Islet precursor cell (in vitro differentiated cells): Measurements from ENCODE around the gene RAI14.
A peak's percentile ranks its signal among the peaks of the same experiment; 100 is the strongest.

Source experiments
- DNase-seq: peaks from one replicate; pipeline ENCODE4 v3.0.0-alpha.2; 2018

Gene RAI14

GRCh38 chr5:34680896-34681295 is 24.8 kb downstream of the RAI14 start:
- DNase-seq: no peak

- DNase-seq: no peak
Observed at GRCh38 chr5:34682926-34683623, 26.9 kb downstream of the RAI14 start.

- DNase-seq: peak; percentile 93
Observed at GRCh38 chr5:34684281-34684979, 28.3 kb downstream of the RAI14 start.

DNA sequence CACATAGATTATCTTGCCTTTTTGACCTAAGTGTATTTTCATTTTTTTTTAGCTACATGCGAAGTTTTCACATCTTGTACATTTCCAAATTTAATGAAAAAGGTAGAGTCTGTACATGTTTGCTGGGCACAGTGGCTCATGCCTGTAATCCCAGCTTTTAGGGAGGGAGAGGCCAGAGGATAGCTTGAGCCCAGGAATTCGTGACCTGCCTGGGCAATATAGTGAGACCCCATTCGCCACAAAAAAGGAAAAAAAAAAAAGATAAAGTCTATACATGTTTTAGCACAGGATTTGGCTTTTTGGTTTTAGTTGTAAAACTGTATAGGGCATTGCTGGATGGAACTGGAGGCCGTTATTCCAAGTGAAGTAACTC is 28.8 kb downstream of the RAI14 start:
- DNase-seq: no peak

DNA sequence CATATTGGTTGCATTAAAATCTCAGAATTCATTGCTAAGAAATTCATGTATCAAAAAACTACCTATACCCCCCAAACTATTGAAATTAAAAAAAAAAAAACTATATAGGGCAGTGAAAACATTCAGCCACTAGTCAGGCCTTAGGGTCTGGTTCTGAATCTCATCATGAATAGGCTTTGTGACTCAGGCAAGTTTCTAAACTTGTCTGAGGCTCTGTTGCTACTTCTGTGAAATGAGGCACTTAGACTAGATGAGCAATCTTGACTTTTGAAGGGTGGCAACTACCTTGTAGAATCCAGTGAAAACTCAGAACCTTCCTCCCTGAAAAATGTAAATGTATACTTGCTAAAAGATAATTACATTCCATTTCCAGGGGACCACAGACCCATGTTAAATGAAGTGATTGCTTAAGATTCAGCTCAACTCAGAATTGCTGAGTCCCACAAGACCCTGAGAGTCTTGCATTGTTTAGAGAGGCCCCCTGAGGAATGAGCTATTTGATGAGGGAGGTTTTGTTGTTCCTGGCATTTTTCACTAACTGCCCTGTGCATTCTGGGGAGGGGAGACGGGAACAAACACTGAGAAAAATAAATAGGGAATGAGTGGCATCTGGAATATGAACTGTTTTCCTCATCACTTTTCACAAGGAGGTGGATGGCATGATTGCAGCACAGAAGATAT is 29.5 kb downstream of the RAI14 start:
- DNase-seq: peak; percentile 60

GRCh38 chr5:34686762-34687268 is 30.7 kb downstream of the RAI14 start:
- peak; percentile 95 for DNase-seq

DNA sequence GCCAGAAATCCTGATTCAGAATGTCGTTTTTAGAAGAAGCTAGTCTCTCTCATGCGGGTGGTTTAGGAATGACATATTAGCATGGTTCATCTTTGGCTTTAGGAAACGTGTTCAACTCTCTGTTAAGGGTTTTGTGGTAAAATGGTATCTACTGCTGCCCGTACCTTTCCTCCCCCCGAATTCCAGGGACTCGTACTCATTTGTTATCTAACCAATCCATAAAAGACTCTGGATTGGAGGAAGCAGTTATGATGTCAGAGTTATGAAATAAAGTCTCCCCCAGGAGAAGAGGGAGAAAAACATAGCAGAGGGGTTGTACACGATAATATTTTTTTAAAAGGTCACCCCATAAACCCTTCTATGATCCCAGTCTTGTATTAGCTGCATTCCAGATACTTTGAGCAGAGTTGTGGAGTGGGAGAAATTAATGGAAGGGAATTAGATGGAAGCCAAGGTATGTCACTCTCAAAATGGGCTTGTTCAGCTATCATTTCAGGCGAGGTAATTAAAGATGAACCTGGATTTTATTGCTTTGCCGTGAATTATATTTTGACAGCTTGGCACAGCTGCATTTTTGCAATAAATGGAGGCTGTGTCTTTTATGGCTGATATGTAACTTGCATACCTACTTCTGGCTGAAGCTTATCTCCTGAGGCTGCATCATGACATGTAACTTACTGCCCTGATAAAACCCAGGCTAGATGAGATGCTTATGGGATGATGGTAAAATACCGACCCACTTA is 31.3 kb downstream of the RAI14 start:
- DNase-seq: no peak

DNA sequence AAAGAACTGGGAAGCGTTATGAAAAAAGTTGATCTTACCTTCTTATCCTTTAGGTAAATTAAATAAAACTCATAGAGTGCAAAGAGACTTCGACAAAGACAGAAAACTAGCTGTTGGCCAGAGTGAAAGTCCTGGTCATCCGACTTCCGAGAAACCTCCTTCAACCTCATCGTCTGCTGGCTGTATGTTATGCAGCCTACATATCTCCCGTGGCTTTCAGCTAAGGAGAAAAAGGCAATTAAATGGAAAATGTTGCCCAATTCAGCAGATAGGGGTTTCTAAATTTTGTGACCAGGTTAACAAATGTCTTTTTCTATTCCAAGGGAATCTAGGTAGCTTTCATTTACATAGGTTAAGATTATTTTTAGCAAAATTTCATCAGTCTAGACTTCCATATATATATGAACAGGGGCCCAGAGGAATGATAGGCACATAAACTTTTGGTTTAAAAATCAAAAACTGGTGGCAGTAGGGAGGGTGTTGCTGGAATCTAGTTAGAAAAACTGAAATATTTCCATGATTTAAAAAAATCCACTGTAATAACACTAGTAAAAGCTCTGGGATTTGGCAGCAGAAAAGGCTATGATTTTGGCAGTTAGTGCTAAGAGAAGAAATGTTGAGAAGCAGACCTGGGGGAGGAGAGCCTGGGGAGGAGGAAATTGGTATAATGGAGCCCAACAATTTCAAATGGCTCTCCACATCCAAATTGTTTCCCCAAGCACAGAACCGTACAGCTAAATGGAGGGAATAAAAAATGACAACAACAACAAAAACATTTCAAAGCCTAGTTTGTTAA is 32.1 kb downstream of the RAI14 start:
- DNase-seq: no peak

DNA sequence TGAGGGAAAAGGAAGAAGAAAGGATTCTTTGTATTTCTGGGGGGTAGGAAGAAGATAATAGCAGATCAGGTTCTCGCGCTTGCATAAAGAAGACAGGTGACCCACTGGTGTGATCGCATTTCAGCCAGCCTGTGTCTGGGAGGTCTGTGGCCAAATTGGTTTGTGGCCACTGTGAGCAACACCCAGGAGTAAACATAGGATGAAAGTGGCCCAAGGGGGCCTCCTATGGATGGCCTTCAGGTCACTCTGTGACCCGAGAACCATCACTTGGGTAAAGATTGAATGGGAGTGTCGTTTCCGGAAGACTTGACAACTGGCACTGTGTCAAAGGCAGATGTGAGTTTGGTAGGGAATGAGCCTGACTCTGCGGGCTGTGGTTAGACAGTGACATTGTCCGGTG is 34.2 kb downstream of the RAI14 start:
- peak; percentile 63 for DNase-seq

GRCh38 chr5:34690898-34691297 is 34.8 kb downstream of the RAI14 start:
- no peak for DNase-seq

DNA sequence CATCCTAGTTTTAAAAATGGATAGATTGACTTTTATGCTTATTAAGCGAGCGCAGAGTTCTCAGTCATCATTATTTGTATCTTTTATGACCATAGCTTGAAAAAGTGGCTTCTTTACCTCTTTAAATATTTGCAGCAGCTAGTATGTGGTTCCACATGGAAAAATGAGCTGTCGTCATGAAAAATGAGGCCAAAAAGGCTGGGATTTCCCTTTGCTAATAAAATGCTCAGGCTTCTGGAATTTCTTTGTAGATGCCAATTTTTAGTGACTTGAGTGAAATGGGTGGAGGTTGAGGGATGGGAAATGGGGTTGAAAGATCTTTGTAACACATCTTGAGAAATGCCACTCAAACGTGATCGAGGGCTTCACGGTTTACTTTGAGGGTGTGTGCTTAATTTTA is 35.2 kb downstream of the RAI14 start:
- DNase-seq: no peak

DNA sequence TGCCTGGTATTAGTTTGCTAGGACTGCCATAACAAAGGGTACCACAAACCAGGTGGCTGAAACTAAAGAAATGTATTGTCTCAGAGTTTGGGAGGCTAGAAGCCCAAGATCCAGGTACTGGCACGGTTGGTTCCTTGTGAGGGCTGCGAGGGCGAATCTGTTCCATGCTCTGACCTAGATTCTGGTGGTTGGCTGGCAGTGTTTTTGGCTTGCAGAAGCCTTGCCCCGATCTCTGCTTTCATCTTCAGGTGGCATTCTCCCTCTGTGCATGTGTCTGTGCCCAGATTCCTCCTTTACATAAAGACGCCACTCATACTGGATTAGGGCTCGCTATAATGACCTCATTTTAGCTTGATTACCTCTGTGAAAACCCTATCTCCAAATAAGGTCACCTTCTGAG is 36.7 kb downstream of the RAI14 start:
- no peak for DNase-seq

- DNase-seq: no peak
Observed at GRCh38 chr5:34694012-34694411, 37.9 kb downstream of the RAI14 start.

DNA sequence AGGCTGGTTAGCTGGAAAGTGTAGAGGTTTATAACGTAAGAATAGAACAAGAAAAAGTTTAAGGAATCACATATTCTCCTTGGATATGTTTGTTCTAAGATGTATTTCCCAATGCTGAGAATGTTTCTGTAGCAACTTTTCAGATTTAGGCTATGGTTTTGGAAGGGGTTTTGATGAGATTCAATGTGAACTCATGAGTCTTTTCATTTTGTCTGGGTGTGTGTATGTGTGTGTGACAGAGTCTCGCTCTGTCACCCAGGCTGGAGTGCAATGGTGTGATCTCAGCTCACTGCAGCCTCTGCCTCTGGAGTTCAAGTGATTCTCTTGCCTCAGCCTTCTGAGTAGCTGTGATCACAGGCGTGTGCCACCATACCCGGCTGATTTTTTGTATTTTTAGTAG is 38.6 kb downstream of the RAI14 start:
- no peak for DNase-seq

GRCh38 chr5:34695275-34696027 is 39.3 kb downstream of the RAI14 start:
- no peak for DNase-seq

GRCh38 chr5:34697308-34698108 is 41.4 kb downstream of the RAI14 start:
- DNase-seq: no peak

GRCh38 chr5:34698109-34698419 is 41.9 kb downstream of the RAI14 start:
- no peak for DNase-seq

- DNase-seq: peak; percentile 49
Observed at GRCh38 chr5:34698754-34699153, 42.6 kb downstream of the RAI14 start.

GRCh38 chr5:34699155-34700077 is 43.3 kb downstream of the RAI14 start:
- peak; percentile 82 for DNase-seq

- peak; percentile 59 for DNase-seq
Observed at GRCh38 chr5:34700078-34700452, 43.9 kb downstream of the RAI14 start.
